Measurements from ENCODE around the gene LCE1F.

The LCE1F gene

DNA sequence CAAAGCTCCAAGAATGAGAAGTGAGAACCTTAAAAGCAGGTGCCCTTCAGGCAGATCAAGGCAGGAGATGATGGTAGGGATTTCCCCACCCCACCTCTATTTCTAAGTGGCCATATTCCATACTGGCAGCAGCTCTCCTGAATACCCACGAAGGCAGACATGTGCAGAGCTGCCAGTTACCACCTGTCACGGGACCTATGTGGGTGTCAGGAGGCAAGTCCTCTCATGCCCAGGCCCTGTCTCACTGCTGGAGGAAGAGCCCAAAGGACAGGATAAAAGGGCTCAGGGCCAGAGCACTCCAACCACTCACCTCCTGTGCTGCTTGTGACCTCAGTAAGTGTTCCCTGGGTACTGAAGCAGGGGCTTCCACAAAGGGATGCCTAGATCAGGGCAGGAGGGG, 36.1 kb downstream of the LCE1F start:
- TF ChIP-seq GATA3 (IDR thresholded peaks at IDR 0.05; ENCODE audit: low read depth, low read length): no peak
- TF ChIP-seq GATA2 (IDR thresholded peaks at IDR 0.05; ENCODE audit: low read depth, low read length): no peak

GRCh38 chr1:152811671-152812070, 36.7 kb downstream of the LCE1F start, which contains the start of gene LCE1B:
Gene LCE1B (plus strand): TSS chr1:152811971. CDS start chr1:152812447, 476 bp downstream.
- TF ChIP-seq GATA2 (IDR thresholded peaks at IDR 0.05; ENCODE audit: low read depth, low read length) (no peak), GATA3 (IDR thresholded peaks at IDR 0.05; ENCODE audit: low read depth, low read length) (no peak)

- no peak for TF ChIP-seq GATA2 (IDR thresholded peaks at IDR 0.05; ENCODE audit: low read depth, low read length)
These were observed 42.4 kb downstream of the LCE1F start for GRCh38 chr1:152817309-152817708.

- TF ChIP-seq GATA3 (IDR thresholded peaks at IDR 0.05; ENCODE audit: low read depth, low read length): no peak
- TF ChIP-seq GATA2 (IDR thresholded peaks at IDR 0.05; ENCODE audit: low read depth, low read length): no peak
These were observed 48.4 kb downstream of the LCE1F start for GRCh38 chr1:152823294-152823693.

DNA sequence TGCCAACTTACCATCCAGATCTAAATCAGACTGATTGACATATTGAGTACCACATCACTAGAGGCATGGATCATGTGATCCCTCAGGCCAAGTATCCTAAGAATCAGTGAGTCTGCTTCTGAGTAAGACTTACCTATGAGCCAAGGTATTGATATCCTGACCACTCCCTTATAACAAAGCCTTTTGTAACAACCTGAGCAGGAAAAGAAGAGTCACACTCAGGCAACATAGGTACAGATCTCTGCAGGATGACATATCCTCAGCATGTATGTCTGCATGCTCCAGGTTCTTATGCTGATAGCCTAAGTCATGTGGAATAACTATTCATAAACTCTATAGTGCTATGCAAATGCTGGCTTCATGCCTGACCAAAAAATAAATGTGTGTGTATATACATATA, 50.0 kb downstream of the LCE1F start:
- TF ChIP-seq GATA2 (IDR thresholded peaks at IDR 0.05; ENCODE audit: low read depth, low read length): no peak
- no peak for TF ChIP-seq GATA3 (IDR thresholded peaks at IDR 0.05; ENCODE audit: low read depth, low read length)
